Loucy (cell line): ENCODE results near the gene TMEM161A.

Experiments
- CTCF ChIP-seq: fragments of 200-600 bp; sonication (generic); conservative IDR thresholded peaks from 2 replicates; pipeline ENCODE4 v1.5.1; 2014; ENCODE audit warnings: mild to moderate bottlenecking, antibody characterized with exemption, low read length
- EZH2phosphoT487 ChIP-seq: fragments of 200-600 bp; IDR thresholded peaks from 2 replicates; pipeline ENCODE4 v1.6.1; 2018; ENCODE audit warnings: antibody characterized with exemption, mild to moderate bottlenecking, moderate library complexity, borderline replicate concordance

GRCh38 chr19:19119325-19120237 lies 18.7 kb downstream of the TMEM161A start:
- TF ChIP-seq EZH2phosphoT487 (no peak), CTCF (no peak)
